Stimulated activated CD8-positive, alpha-beta memory T cell treated with anti-CD3 and anti-CD28 coated beads, Interleukin-4, amount 100 ng/mL, for 1 hour (primary cell): Measurements from ENCODE around the gene RBBP4.
"Not testable (repeated sequence)": the region's sequence is repeated elsewhere in the genome, so short reads cannot be mapped to it uniquely, and the experiment has no call there.

ENCODE experiments used
- DNase-seq, 2 donors: peaks; one replicate each; pipeline ENCODE4 v3.0.0-alpha.2; 2020; ENCODE audit warnings: low read depth in 2 of 2, low spot score in 1 of 2

Gene RBBP4

GRCh38 chr1:32639489-32640075 lies 11.4 kb upstream of the RBBP4 start:
- DNase-seq = no peak

DNA sequence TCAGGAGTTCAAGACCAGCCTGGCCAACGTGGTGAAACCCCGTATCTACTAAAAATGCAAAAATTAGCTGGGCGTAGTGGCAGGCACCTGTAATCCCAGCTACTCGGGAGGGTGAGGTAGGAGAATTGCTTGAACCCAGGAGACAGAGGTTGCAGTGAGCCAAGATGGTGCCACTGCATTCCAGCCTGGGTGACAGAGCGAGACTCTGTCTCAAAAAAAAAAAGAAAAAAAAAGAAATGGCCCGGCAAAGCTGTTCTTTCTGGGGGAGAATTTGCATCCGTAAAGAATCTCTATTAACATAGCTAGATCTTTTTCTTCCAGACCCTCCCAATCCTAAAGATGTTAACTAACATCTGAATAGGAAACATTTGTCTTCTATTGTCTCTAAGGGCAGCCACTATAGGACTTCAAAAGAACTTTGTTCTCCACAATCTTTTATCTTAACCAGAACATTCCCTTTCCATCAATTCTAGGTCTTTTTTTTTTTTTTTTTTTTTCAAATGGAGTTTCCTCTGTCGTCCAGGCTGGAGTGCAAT lies 8.6 kb upstream of the RBBP4 start:
- DNase-seq = not testable (repeated sequence)

GRCh38 chr1:32644426-32644825 lies 6.6 kb upstream of the RBBP4 start:
- no peak for DNase-seq

GRCh38 chr1:32647308-32648134 lies 3.5 kb upstream of the RBBP4 start:
- DNase-seq = no peak

DNA sequence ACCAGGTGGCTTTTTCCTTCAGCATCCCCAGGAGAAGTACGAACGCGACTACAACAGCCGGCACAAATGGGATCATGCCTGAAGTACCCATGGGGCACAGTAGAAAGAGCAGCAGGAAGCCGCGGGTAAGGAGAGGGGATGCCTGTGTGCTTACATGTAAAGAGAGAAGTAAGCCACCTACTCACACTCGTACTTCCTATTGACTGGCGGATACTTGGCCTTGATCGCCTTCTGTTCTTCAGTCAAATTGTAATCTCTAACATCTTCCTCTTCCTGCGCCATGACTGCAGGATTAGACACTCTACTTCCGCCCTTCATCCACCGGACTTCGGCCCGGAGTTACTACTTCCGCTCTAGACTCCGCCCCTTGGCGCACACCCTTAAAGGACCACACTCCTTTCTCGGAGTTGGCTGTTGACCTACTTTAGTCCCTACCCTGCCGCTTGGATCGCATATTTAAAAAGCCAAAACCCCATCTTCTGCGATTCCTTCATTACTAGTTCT lies 708 bp upstream of the RBBP4 start, which contains the start of gene ZBTB8OS:
TSS of gene ZBTB8OS (minus strand) at position 303 of the 504 bp plus-strand sequence. CDS start at position 282, 21 bp downstream.
- DNase-seq = peak; percentile 58 to 78

- DNase-seq = no peak
These were observed 559 bp downstream of the RBBP4 start for GRCh38 chr1:32651461-32652073.

DNA sequence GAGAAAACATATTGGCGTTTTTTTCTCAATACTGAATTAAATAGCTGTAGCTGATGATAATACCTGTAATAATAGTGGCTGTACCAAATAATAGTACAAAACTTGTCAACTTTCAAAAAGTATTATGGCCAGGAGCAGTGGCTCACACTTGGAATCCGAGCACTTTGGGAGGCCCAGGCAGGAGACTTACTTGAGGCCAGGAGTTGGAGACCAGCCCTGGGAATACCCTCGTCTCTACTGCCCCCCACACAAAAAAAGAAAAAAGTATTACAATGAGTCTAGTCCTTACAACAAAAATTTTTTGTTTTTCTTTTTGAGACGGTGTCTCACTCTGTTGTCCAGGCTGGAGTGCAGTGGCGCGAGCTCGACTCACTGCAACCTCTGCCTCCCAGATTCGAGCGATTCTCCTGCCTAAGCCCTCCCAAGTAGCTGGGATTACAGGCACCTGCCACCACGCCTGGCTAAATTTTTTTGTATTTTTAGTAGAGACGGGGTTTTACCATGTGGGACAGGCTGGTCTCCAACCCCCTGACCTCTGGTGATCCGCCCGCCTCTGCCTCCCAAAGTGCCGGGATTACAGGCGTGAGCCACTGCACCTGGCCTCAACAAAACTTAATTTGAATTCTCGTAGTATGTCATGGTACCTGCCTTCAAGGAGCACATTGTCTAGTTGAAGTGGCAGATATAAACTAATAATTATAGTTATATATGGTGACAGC lies 1.4 kb downstream of the RBBP4 start:
- DNase-seq = no peak

GRCh38 chr1:32659581-32659980 lies 8.6 kb downstream of the RBBP4 start:
- no peak for DNase-seq

DNA sequence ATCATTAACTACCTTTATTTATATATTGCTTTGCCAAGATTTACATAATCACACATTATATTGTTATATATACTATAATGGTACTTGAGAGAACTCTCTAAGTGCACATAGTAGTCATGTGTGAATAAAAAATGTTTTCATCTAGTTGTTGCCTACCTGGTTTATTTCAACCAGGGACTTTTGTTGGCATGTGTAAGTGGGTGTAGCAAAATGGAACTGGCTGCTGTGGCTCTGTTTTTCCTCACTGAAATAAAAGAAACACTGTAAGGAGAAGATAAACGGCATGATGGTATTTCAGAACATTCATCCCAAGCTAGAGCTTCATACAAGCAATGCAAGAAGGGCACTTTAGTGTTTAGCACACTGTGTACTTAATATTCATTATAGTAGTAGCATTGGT lies 14.9 kb downstream of the RBBP4 start:
- DNase-seq = no peak

GRCh38 chr1:32666901-32667566 lies 16.0 kb downstream of the RBBP4 start:
- no peak for DNase-seq

- not testable (repeated sequence) for DNase-seq
These were observed 17.7 kb downstream of the RBBP4 start for GRCh38 chr1:32668716-32669115.

- DNase-seq = no peak
These were observed 25.9 kb downstream of the RBBP4 start for GRCh38 chr1:32676945-32677344.

- not testable (repeated sequence) for DNase-seq
These were observed 29.0 kb downstream of the RBBP4 start for GRCh38 chr1:32679993-32680392.

GRCh38 chr1:32680642-32681041 lies 29.6 kb downstream of the RBBP4 start:
- DNase-seq = no peak

GRCh38 chr1:32681509-32681908 lies 30.5 kb downstream of the RBBP4 start:
- no peak for DNase-seq

DNA sequence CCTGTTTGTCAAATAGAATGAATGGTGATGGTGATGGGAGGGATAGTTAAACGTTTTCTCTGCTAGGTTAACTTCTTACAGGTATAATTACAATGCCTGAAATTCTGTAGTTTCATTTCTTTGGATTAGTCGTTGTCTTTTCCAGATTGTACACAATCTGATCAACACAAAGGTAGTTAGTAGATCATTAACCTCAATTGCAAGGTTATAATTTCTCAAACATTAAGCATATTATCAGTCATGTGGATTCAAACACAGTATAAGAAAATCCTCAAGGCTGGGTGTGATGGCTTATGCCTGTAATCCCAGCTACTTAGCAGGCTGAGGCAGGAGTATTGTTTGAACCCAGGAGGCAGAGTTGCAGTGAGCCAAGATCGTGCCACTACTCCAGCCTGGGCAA lies 31.0 kb downstream of the RBBP4 start:
- no peak for DNase-seq

DNA sequence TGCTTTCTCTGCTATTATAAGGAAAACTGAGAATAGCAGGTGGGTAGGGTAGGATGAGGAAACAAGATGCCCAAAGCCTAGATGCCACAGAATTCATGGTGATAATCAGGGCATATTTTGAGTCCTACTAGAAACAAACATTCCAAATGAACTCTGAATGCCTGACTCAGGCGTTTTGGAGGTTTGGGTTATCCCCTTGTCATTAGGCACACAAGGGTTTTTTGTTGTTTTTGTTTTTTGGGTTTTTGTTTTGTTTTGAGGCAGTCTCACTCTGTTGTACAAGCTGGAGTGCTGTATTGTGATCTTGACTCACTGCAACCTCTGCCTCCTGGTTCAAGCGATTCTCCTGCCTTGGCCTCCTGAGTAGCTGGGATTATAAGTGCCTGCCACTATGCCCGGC lies 32.4 kb downstream of the RBBP4 start:
- no peak for DNase-seq

DNA sequence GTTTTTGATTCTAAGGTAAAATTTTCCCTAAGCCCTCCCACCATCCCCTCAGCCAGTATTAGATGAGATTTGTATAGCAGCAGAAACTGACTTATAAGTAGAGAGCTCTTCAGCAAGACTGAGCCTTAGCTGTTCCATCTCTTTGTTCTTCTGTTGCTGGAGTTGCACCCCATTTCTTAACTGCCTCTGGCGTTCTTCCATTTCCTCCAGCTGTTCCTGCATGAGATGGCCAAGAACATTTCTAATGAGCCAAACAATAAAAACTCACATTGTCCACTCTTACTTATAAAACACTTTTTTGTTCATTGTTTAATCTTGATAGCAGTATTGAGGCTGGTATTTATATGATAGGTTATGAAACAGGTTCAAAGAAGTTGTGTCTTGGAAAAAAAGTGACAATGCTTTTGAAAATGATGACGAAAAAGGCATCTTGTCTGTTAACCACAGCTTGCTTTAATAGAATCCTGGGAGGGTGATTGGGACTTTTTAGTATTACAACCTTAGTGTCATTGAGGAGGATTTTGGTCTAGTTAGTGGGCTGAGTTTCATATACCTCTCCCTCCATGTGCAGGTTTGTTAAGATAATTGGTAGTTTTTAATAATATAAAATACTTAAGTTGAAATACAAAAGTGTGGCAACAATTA lies 33.3 kb downstream of the RBBP4 start:
- no peak for DNase-seq

- DNase-seq = no peak
These were observed 34.5 kb downstream of the RBBP4 start for GRCh38 chr1:32685498-32685897.

DNA sequence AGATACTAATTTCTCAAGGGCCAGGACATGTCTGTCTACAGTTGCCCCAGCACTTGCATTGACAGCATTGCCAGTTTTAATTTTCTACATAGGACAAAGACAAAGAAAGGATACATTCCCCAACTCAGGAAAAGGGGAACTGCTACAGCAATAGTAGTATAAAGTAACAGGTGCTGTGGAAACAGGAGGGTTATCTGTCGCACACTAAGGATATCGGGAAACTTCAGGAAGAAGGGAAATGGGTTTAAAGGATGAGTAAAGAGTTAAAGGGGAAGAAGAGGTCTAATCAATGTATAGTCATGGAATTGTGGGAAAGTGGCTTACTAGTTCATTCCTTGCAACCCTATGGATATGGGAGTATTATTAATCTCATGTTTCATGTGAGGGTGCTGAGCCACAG lies 35.4 kb downstream of the RBBP4 start:
- DNase-seq = no peak
